HG03378 (cell line): ENCODE results near the gene APBB2.

Source experiments
- ATAC-seq: cut with Tn5 transposase; IDR thresholded peaks from one replicate; pipeline ENCODE4 v1.9.1; 2021; ENCODE audit warnings: mild to moderate bottlenecking, moderate library complexity; ENCODE audit not compliant: unreplicated experiment

The APBB2 gene

DNA sequence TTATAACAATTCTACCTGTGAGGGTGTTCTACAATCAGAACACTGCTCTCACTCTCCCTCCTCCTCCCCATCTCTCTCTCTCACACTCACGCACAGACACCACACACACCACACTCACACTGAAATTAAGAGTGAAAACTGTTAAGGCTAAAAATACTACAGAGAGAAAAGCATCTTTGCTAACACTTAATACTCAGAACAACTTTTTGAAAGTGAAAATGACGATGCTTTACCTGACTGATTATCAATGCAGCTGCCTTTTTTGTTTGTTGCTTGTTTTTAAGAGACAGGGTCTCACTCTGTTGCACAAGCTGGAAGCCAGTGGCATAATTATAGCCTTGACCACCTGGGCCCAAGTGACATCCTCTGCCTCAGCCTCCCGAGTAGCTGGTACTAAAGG is 222.4 kb downstream of the APBB2 start:
- peak; percentile 49 for ATAC-seq

DNA sequence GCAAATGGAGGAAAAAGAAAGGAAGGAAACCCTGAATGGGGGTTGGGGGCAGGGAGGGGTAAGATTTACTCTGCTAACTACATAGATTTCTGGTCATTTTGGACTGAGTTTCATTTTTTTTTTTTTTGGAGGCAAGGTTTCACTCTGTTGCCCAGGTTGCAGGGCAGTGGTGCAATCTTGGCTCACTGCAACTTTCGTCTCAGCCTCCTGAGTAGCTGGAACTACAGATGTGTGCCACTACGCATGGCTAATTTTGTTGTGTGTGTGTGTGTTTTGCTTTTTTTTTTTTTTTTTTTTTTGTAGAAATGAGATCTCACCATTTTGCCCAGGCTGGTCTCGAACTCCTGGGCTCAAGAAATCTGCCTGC is 223.5 kb downstream of the APBB2 start:
- no peak for ATAC-seq

GRCh38 chr4:40990236-40990898 is 224.0 kb downstream of the APBB2 start:
- ATAC-seq = no peak

DNA sequence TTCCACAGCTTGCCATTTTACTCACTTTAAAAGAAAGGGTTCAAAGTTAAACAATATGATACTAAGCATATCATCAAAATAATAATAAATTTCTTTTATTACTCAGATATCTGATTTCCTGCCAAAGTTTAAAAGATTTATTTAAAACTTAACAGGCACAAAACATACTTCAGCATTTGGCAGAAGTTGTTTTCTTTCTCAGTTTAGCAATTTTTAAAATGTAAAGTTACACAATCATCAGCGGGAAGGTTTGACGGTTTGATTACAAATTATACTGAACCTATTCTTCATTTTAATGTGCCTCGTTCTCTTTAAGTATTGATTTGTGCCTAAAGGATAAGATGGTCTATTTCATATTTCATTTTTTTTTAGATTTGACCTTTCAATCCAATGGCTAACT is 227.2 kb downstream of the APBB2 start:
- ATAC-seq = no peak

GRCh38 chr4:40986375-40986774 is 228.0 kb downstream of the APBB2 start:
- ATAC-seq = no peak

- no peak for ATAC-seq
These were observed 230.3 kb downstream of the APBB2 start for GRCh38 chr4:40984051-40984450.

GRCh38 chr4:40980318-40980883 is 233.9 kb downstream of the APBB2 start:
- ATAC-seq = no peak

GRCh38 chr4:40978548-40978947 is 235.8 kb downstream of the APBB2 start:
- ATAC-seq = no peak

DNA sequence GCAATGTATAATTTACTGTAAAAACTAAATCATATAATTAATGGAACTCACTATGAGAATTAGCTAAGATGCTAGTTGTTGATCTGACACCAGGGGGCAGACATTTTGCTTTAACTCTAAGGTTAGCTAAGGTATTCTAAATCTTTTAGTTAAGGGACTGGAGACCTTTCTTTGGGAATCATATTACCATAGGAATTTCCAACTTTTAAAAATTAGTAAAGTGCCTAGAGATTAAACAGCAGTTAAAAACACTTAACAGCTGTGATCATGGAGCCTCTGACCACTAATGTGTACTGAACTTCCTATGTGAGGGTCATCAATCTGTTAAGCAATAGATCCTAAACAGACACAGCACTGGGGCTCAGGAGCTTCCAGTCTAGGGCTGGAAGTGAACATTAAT is 238.0 kb downstream of the APBB2 start:
- no peak for ATAC-seq

- no peak for ATAC-seq
These were observed 241.6 kb downstream of the APBB2 start for GRCh38 chr4:40972722-40973121.

DNA sequence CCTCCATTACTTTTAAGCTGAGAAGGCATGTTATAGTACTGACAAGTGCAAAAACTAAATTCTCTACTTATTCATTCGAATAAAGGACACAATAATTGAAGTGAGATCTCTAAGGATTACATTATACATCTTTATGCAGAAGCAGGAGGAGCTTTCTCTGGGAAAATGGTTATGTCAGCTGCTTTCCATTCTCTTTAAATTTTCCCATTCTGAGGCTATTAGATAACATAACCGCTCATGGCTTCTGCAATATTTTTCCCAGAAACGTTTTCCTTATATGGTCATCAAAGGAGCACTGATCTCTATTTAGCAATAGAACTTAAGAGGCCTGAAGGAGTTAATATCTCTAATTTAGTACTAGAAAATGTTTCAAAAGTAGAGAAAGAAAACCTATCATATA is 243.0 kb downstream of the APBB2 start:
- no peak for ATAC-seq

GRCh38 chr4:40969501-40969900 is 244.8 kb downstream of the APBB2 start:
- ATAC-seq = no peak

DNA sequence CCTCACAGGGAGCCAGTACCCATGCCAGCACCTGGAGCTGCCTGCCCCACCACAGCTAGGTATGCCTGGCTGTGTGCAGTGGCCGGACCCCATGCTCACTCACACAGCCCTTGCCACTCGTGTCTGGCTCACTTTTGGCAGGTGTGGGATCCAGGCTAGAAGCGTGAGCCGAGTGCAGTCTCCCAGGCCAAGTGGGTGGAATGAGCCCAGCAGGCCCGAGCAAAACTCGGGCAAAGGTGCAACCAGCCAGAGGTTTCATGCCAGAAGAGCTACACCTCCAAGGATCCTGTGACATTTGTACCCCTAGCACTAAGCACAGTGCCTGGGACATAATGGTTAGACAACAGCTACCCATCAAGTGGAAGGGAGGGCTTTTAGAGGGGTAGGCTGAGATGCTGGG is 246.8 kb downstream of the APBB2 start:
- no peak for ATAC-seq

DNA sequence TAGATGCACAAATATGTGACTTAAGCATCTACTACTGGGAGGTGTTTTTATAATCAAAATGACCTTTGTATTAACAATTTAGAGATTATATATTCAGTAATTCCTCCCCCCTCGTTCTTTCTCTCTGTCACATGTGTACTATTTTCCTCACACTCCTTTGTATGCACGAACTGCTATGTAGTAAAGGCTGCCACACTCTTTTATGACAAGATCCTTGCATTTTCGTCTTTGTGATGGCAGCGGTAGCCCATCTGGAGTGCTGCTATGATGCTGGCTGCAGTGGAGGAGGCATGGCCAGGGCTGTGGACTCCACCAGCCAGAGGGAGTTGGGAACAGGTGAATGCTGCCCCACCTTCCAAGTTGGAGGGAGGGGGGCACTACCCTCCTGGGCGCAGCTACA is 248.3 kb downstream of the APBB2 start:
- no peak for ATAC-seq

DNA sequence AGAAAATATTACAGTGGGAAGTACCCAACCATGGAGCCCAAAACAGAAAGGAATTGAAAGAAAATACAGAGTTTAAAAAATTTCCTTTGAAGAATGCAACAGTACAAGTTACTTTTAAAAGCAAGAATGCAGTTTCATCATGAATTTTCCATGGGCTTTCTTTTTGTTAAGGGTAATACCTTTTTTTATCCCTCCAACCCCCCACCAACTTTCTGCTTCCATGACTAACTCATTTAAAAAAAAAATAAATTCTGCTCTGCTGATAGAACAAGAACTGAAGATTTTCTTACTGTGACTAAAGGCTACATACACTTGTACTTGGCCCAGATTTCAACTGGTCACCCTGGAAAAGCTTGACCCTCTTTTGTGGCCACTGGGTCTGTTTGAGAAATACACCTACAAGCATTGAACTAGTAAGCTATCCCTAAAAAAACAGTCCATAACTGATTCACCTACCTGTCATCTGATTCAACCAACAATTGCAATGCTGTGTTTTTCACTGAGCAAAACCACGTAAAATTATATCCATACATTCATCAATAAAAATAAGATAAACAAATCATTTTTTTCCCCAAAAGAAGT is 250.4 kb downstream of the APBB2 start:
- no peak for ATAC-seq

GRCh38 chr4:40962551-40963180 is 251.7 kb downstream of the APBB2 start:
- no peak for ATAC-seq

DNA sequence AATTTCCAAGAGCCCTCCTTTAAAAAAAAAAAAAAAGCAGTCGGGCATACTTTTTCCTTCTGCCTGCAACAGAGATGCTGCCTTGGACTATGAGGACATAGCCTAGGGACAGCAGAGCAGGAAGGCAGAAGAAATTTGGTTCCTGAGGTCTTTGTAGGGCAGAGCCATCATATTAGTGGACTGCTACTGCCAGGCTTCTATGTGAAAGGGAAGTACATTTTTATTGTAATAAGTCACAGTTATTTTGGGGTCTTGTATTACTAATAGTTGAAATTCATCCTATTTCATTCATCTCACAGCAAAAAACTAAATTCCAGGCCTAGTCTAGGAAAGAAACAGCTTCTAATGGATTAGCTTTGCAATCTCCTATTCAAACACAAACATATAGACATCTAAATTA is 253.4 kb downstream of the APBB2 start:
- no peak for ATAC-seq

- ATAC-seq = no peak
These were observed 257.1 kb downstream of the APBB2 start for GRCh38 chr4:40957281-40957680.

DNA sequence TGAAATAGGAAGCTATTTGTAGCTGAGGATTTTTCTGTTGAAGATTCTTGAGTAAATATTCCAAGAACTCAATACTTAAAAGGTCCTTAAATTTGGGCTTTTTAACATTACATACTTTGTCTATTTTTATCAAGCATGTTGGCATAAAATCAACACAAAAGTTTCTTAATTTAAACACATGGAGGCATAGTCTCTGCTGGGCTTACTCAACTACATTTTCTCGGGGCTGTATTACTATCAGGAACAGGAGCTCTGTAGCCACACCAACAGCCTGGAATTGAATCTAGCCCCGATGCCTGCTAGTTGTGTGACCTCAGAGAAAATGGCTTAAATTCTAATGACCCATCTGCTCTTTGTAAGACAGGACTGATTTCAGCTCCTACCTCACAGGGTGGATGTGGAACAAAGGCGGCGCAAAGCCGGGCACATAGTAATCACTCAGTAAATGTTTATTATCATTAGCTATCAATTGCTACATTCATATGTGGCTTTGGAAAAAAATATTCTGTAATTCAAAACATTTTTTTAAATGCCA is 257.6 kb downstream of the APBB2 start:
- no peak for ATAC-seq

DNA sequence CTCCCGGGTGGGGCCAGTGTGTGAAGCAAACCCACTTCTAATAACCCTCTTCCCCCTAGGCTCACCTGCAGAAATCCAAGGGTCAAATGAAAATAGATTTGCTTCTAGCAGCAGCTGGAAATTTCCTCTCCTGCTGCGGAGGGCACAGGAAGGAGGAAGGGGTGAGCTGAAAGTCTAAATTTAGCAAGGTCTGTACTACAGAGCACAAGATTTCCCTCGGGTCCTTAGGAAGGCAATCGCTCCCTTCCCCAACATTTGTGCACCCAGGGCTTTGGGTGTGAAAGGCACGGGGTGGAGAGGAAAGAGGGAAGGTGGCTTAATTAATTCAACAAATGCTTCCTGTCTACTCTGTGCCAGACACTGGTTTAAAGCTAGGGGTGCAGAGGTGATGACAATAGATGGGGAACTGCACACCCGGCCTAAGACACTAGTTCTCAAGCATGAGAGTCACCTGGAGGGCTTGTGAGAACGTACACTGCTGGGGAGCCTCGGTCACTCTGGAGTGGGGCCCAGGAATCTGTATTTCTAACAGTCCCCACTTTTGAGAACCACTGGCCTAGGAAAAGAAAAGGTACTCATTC is 260.2 kb downstream of the APBB2 start:
- ATAC-seq = no peak

DNA sequence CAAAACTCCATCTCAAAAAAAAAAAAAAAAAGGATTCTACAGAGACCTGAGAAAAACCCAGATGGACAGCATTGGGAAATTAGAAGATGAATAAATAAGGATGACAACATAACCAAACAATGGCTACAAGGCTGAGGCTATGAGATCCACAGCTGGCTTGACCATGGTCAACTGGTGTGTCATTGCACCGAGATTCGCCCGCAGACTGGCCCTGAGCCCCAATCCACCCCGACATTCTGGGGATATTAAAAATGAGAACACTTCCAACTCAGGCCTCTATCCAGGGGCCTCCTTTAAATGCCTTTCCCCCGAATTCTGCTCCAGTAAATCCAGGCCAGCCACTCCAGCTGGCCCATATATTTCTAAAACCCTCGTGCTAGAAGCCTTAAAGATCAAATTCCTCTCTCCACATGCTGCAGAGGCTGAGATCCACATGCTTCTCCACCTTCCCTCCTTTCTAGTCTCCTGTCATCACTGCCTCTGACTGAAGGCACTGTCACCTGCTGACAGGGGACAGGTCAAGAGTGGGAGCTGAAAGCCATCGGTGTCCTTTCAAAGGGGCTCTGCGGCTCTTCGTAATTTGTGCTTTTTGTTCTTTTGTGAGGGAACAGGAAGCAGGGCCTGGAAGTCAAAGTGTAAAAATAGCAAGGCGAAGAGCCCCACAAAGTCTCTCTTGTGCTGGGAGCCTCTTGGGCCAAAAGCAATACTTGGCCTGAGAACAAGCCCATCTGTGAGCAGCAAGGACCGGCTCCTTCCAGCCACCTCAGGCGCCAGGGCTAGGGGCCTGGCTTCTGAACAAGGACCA is 260.9 kb downstream of the APBB2 start:
- ATAC-seq = no peak
